Stimulated activated CD8-positive, alpha-beta memory T cell treated with anti-CD3 and anti-CD28 coated beads, Interleukin-4, amount 100 ng/mL, for 48 hours (primary cell): ENCODE data around the gene WDFY4.

ENCODE experiments used
- DNase-seq: peaks from one replicate; pipeline ENCODE4 v3.0.0-alpha.2; 2020

The WDFY4 gene

GRCh38 chr10:48819783-48820182 lies 135.1 kb downstream of the WDFY4 start:
- DNase-seq, result no peak

GRCh38 chr10:48820231-48820630 lies 135.6 kb downstream of the WDFY4 start:
- no peak for DNase-seq

- DNase-seq, result no peak
Measured at GRCh38 chr10:48820699-48821098, 136.0 kb downstream of the WDFY4 start.

GRCh38 chr10:48821111-48821510 lies 136.4 kb downstream of the WDFY4 start:
- DNase-seq, result no peak

- DNase-seq, result no peak
Measured at GRCh38 chr10:48821692-48822091, 137.0 kb downstream of the WDFY4 start.

- DNase-seq, result no peak
Measured at GRCh38 chr10:48833674-48834073, 149.0 kb downstream of the WDFY4 start.

- DNase-seq, result no peak
Measured at GRCh38 chr10:48834189-48834965, 149.7 kb downstream of the WDFY4 start.

- no peak for DNase-seq
Measured at GRCh38 chr10:48835781-48836180, 151.1 kb downstream of the WDFY4 start.

- DNase-seq, result no peak
Measured at GRCh38 chr10:48836605-48837004, 151.9 kb downstream of the WDFY4 start.

- DNase-seq, result no peak
Measured at GRCh38 chr10:48838834-48839233, 154.2 kb downstream of the WDFY4 start.

GRCh38 chr10:48839809-48840679 lies 155.4 kb downstream of the WDFY4 start:
- no peak for DNase-seq

GRCh38 chr10:48842231-48842630 lies 157.6 kb downstream of the WDFY4 start:
- DNase-seq, result no peak

- no peak for DNase-seq
Measured at GRCh38 chr10:48843198-48843597, 158.5 kb downstream of the WDFY4 start.

- DNase-seq, result no peak
Measured at GRCh38 chr10:48844616-48845015, 159.9 kb downstream of the WDFY4 start.

- DNase-seq, result no peak
Measured at GRCh38 chr10:48845512-48845911, 160.8 kb downstream of the WDFY4 start.

GRCh38 chr10:48847691-48848090 lies 163.0 kb downstream of the WDFY4 start:
- no peak for DNase-seq

GRCh38 chr10:48856855-48857254 lies 172.2 kb downstream of the WDFY4 start:
- DNase-seq, result no peak

GRCh38 chr10:48872234-48872633 lies 187.6 kb downstream of the WDFY4 start:
- no peak for DNase-seq

- no peak for DNase-seq
Measured at GRCh38 chr10:48878091-48878490, 193.4 kb downstream of the WDFY4 start.

GRCh38 chr10:48879451-48879850 lies 194.8 kb downstream of the WDFY4 start:
- DNase-seq, result no peak

- no peak for DNase-seq
Measured at GRCh38 chr10:48880016-48880705, 195.5 kb downstream of the WDFY4 start.

- no peak for DNase-seq
Measured at GRCh38 chr10:48881937-48882336, 197.3 kb downstream of the WDFY4 start.

GRCh38 chr10:48882881-48883280 lies 198.2 kb downstream of the WDFY4 start:
- DNase-seq, result no peak

GRCh38 chr10:48883701-48884100 lies 199.0 kb downstream of the WDFY4 start:
- no peak for DNase-seq
